Smooth muscle cell (in vitro differentiated cells): ENCODE data around the gene RAN. TPM values are rescaled to one million over a fixed set of nuclear protein-coding genes. Genes with fewer than 3 reads are reported as not detected.

Experiments
- DNase-seq: peaks from one replicate; lab custom pipeline; 2025; ENCODE audit not compliant: unreplicated experiment; lab: John Stamatoyannopoulos, UW
- H2AFZ ChIP-seq: fragments of 200-600 bp; sonication (generic); 2 replicates; pipeline ENCODE4 v1.6.0; 2016; ENCODE audit warnings: antibody characterized with exemption, low read depth, mild to moderate bottlenecking
- H3F3A ChIP-seq: fragments of 200-600 bp; sonication (generic); 2 replicates; pipeline ENCODE4 v1.6.0; 2017; ENCODE audit warnings: antibody characterized with exemption, low read depth
- H3K27ac ChIP-seq: fragments of 200-600 bp; sonication (generic); 2 replicates; pipeline ENCODE4 v1.5.1; 2016; ENCODE audit warnings: low read depth, mild to moderate bottlenecking
- H3K27me3 ChIP-seq: fragments of 200-600 bp; sonication (generic); 2 replicates; pipeline ENCODE4 v1.6.1; 2016; ENCODE audit warnings: low read depth, mild to moderate bottlenecking
- H3K36me3 ChIP-seq: fragments of 200-600 bp; sonication (generic); 2 replicates; pipeline ENCODE4 v1.5.1; 2016; ENCODE audit warnings: low read depth
- H3K4me1 ChIP-seq: fragments of 200-600 bp; sonication (generic); 2 replicates; pipeline ENCODE4 v1.5.1; 2016; ENCODE audit warnings: low read depth
- H3K4me2 ChIP-seq: fragments of 200-600 bp; sonication (generic); 2 replicates; pipeline ENCODE4 v1.6.0; 2016; ENCODE audit warnings: mild to moderate bottlenecking
- H3K4me3 ChIP-seq: fragments of 200-600 bp; sonication (generic); 2 replicates; pipeline ENCODE4 v1.5.1; 2016; ENCODE audit warnings: mild to moderate bottlenecking
- H3K79me2 ChIP-seq: fragments of 200-600 bp; sonication (generic); 2 replicates; pipeline ENCODE4 v1.6.0; 2016; ENCODE audit warnings: low read depth, mild to moderate bottlenecking
- H3K9ac ChIP-seq: fragments of 200-600 bp; sonication (generic); 2 replicates; pipeline ENCODE4 v1.6.0; 2016; ENCODE audit warnings: low read depth
- H3K9me3 ChIP-seq: fragments of 200-600 bp; sonication (generic); replicated peaks from 2 replicates; pipeline ENCODE4 v1.5.1; 2016; ENCODE audit warnings: low read depth
- H4K20me1 ChIP-seq: fragments of 200-600 bp; sonication (generic); 2 replicates; pipeline ENCODE4 v1.6.0; 2016; ENCODE audit warnings: low read depth
- CTCF ChIP-seq: fragments of 200-600 bp; sonication (generic); IDR thresholded peaks from 2 replicates; pipeline ENCODE4 v1.5.1; 2017; ENCODE audit warnings: borderline replicate concordance, mild to moderate bottlenecking, antibody characterized with exemption; ENCODE audit not compliant: insufficient read depth, poor library complexity, severe bottlenecking
- WGBS: methylation state at CpG from one replicate; pipeline ENCODE4 v1.1.7; 2016; ENCODE audit warnings: low lambda C conversion rate; 5-methylcytosine and 5-hydroxymethylcytosine counted together
- polyA plus RNA-seq: library from polyadenylated mRNA; unstranded; fragments of >200 nt; fragmentation: Nextera tagmentation; extraction: Ambion mirVana; gene quantifications from 2 replicates; pipeline ENCODE4 v1.2.1, GENCODE V29; 2016
- total RNA-seq: library from RNA; depleted of rRNA; stranded (reverse); fragments of >200 nt; gene quantifications from 2 replicates; pipeline ENCODE4 v1.2.3, GENCODE V29; 2014

Gene RAN
- total and polyA plus RNA-seq, 2 experiments from 2014 or later, result 367 to 595 TPM

- no peak for DNase-seq
- Histone ChIP-seq H3K36me3 (no peaks in the 10 kb centered on the region), H3K27ac (no peak overlapping the region), H3K4me3 (no peak overlapping the region), H3K27me3 (peaks cover 9% of the 10 kb centered on the region), H3K79me2 (no peaks in the 10 kb centered on the region), H3F3A (peaks cover 19% of the 10 kb centered on the region), H3K4me1 (no peaks in the 10 kb centered on the region), H4K20me1 (no peaks in the 10 kb centered on the region), H3K9me3 (no peaks in the 10 kb centered on the region), H3K9ac (no peak overlapping the region), H2AFZ (no peak overlapping the region), H3K4me2 (no peak overlapping the region)
- WGBS, result 75% methylated on average over 12 of the region's 12 CpGs
- TF ChIP-seq CTCF, result no peak
Measured at GRCh38 chr12:130850418-130851021, 21.3 kb upstream of the RAN start.

GRCh38 chr12:130856088-130856487 is 15.8 kb upstream of the RAN start:
- no peaks in the 10 kb centered on the region for H3K4me1 ChIP-seq
- 90% methylated on average over 4 of the region's 4 CpGs for WGBS
- no peaks in the 10 kb centered on the region for H3K9me3 ChIP-seq
- no peak overlapping the region for H2AFZ ChIP-seq
- H3K79me2 ChIP-seq, result no peaks in the 10 kb centered on the region
- no peaks in the 10 kb centered on the region for H4K20me1 ChIP-seq
- TF ChIP-seq CTCF, result no peak
- no peak overlapping the region for H3K9ac ChIP-seq
- H3K4me3 ChIP-seq, result no peak overlapping the region
- no peaks in the 10 kb centered on the region for H3F3A ChIP-seq
- no peaks in the 10 kb centered on the region for H3K36me3 ChIP-seq
- H3K4me2 ChIP-seq, result no peak overlapping the region
- H3K27me3 ChIP-seq, result peaks cover 9% of the 10 kb centered on the region
- no peak overlapping the region for H3K27ac ChIP-seq
- DNase-seq, result no peak

- DNase-seq, result no peak
- no peaks in the 10 kb centered on the region for H3K9me3 ChIP-seq
- H3K27me3 ChIP-seq, result peaks cover 9% of the 10 kb centered on the region
- H3K4me2 ChIP-seq, result no peak overlapping the region
- H3K9ac ChIP-seq, result no peak overlapping the region
- no peaks in the 10 kb centered on the region for H3K36me3 ChIP-seq
- no peaks in the 10 kb centered on the region for H4K20me1 ChIP-seq
- H3K27ac ChIP-seq, result no peak overlapping the region
- no peak overlapping the region for H3K4me3 ChIP-seq
- H3K79me2 ChIP-seq, result no peaks in the 10 kb centered on the region
- 84% methylated on average over 4 of the region's 4 CpGs for WGBS
- no peaks in the 10 kb centered on the region for H3F3A ChIP-seq
- no peak for TF ChIP-seq CTCF
- H3K4me1 ChIP-seq, result no peaks in the 10 kb centered on the region
- no peak overlapping the region for H2AFZ ChIP-seq
Measured at GRCh38 chr12:130858084-130858483, 13.8 kb upstream of the RAN start.

GRCh38 chr12:130859161-130859560 is 12.7 kb upstream of the RAN start:
- H3K27ac ChIP-seq, result peak overlapping the region; percentile 24
- H3F3A ChIP-seq, result no peaks in the 10 kb centered on the region
- 80% methylated on average over 6 of the region's 6 CpGs for WGBS
- TF ChIP-seq CTCF, result no peak
- no peak overlapping the region for H3K9ac ChIP-seq
- no peak overlapping the region for H3K4me3 ChIP-seq
- H2AFZ ChIP-seq, result no peak overlapping the region
- no peaks in the 10 kb centered on the region for H3K9me3 ChIP-seq
- H3K4me2 ChIP-seq, result no peak overlapping the region
- H3K27me3 ChIP-seq, result peaks cover 4% of the 10 kb centered on the region
- DNase-seq, result no peak
- no peaks in the 10 kb centered on the region for H3K4me1 ChIP-seq
- H3K79me2 ChIP-seq, result no peaks in the 10 kb centered on the region
- H4K20me1 ChIP-seq, result no peaks in the 10 kb centered on the region
- no peaks in the 10 kb centered on the region for H3K36me3 ChIP-seq
